Renal cortical epithelial cell (primary cell): ENCODE results near the gene PCNX1. TPM values are rescaled to one million over a fixed set of nuclear protein-coding genes. Genes with fewer than 3 reads are reported as not detected.

ENCODE experiments used
- DNase-seq: peaks from one replicate; pipeline ENCODE4 v3.0.0-alpha.2; 2011; ENCODE audit warnings: low read depth
- total RNA-seq: library from RNA; depleted of rRNA; stranded (reverse); fragments of >200 nt; gene quantifications from 2 replicates; pipeline ENCODE4 v1.2.3, GENCODE V29; 2014

Gene PCNX1
- total RNA-seq, 1 donor from 2014 or later = 69.0 TPM

DNA sequence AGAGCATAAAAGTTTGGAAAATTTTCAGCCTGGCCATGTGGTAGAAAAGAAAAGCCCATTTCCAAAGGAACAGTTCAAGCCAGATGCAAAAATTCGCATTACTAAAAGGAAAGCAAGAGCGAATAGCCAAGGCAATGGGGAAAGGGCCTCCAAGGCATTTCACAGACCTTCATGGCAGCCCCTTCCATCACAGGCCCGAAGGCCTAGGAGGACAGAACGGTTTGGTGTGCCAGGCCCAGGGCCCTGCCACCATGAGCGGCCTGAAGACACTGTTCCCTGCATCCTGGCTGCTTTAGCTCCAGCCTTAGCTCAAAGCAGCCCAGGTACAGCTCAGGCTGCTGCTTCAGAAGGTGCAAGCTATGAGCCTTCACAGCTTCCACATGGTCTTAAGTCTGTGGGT lies 243.5 kb downstream of the PCNX1 start:
- no peak for DNase-seq

DNA sequence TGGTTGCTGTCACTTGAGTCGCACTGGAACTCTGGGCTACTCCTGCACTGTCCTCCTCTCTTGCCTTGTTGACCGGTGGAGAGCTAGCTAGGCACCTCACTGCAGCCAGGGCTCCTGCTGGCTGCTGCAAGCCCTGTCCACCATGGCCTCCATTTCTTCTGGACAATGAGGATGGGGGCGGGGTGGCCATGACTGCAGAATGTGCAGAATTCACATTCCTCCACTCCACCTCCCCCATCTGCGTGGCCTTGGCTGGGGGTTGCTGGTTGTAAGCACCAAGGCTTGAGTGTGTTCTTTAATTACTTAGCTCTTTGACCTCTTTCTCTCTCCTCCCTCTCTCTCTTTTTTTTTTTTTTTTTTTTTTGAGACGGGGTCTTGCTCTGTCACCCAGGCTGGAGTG lies 248.5 kb downstream of the PCNX1 start:
- DNase-seq = peak; percentile 32

DNA sequence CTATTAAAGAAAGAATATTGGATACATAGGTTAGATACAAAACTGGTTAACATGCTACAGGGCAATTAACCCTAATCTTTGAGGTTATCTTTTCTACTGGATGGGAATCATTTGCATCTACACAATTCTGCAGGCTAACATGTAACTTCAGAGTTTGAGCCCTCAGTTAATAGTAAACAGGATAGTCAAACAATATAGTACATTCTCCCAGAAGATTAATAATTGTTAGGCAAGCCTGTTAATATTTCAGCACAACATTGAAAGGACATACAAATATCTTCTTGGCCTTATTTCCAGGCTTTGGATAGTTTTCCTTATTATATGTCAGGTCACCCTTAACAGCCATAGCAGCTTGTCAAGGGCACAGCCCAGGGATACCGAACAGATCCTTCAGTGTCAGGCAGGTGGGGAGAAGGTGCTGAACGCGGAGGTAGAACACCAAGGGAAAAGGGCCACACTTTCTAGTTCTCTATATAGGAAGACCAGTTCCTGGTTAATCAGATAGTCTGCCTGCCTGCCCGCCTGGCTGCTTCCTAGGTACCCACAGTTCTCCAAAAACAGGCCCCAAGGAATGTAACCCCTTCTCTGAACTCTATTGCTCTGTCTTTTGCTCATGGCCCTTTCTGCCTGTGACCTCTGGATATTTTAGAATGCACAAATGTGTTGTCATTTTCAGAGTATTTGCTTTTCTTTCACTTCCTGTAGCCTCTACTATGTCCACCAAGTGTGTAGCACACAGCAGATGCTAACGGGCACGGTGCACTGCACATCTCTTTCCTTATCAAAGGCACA lies 256.0 kb downstream of the PCNX1 start:
- peak; percentile 64 for DNase-seq

DNA sequence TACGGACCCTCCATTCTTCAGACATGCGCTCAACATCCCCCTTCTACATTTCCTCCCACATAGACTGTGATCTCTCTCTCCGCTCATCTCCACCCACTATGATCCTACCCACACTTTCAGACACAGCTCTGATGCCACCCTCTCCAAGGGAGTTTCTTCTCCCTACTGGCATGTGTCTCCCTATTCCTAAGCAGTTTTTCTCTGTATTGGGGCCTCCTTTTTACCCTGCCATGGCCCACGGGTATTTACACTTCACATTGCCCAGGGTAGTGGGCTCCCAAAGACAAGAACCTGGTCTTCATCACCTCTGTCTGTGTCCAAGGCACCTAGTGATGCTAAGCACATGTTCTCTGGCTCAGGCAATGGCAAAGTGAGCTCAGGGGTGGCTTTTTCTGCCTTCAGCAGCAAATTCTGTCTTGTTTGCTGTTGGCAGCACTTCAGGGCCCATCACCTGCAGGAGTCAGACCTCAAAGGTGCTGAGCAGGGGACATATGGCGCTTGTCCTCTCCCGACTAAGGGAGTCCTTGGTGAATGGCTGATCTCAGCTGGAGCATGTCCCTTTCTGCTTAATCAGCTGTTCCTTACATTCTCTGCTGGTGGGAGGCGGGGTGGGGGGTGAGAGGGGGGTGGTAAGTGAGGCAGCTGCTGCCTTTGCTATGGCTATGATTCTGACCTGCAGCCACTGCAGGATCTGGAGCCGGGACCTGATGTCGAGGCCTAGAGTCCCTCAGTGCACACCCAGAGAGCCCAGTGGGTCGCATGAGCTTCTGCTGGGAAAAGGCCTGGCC lies 256.8 kb downstream of the PCNX1 start:
- no peak for DNase-seq

Other genes with a start within 250 kb of the PCNX1 start
- gene MAP3K9, start 97.9 kb upstream of the PCNX1 start, total RNA-seq = 14.4 and 19.7 TPM in 2 replicates